ENCODE results near the gene TTL. TPM values are rescaled to one million over a fixed set of nuclear protein-coding genes. Genes with fewer than 3 reads are reported as not detected.

TTL gene
- total RNA-seq, 1 donor from 2014 or later, result 126 TPM

DNA sequence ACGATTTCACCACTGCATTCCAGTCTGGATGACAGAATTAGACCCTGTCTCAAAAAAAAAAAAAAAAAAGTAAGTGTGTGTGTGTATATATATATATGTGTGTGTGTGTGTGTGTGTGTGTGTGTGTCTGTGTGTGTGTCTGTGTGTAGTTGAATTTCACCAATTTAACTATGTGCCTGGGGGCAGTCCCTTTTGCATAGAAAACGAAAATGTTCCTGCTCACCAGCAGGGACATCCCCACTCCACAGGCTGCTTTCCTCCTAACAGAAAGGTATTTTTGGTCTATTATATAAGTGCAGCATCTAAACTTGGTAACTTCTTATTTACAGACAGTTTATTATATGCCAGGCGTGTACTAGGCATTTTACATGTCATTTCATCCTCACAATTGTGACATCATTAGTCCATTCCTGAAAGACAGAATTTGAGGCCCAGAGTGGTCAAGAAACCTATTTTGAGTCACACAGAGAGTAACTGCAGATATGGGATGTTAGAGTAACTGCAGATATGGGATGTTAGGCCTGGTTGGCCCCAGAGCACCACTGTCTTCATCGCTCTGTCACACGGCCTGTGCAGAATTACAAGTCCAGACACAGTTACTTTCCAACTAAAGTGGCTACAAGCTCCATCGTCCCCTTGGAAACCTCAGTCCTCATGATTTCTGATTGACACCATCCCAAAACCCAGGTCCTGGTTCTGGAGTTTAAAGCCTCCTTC, 9.3 kb upstream of the TTL start:
- H3K9me3 Mint-ChIP-seq (ENCODE audit: unreplicated experiment), result peaks cover 6% of the 10 kb centered on the region
- no peaks in the 10 kb centered on the region for H3K36me3 Mint-ChIP-seq (ENCODE audit: unreplicated experiment)
- no peaks in the 10 kb centered on the region for H3K4me1 Mint-ChIP-seq (ENCODE audit: low read depth, unreplicated experiment)
- no peak for DNase-seq
- no peak overlapping the region for H3K27ac Mint-ChIP-seq (ENCODE audit: unreplicated experiment)
- H3K4me3 Mint-ChIP-seq (ENCODE audit: unreplicated experiment), result no peak overlapping the region
- TF ChIP-seq, protein P1, sequence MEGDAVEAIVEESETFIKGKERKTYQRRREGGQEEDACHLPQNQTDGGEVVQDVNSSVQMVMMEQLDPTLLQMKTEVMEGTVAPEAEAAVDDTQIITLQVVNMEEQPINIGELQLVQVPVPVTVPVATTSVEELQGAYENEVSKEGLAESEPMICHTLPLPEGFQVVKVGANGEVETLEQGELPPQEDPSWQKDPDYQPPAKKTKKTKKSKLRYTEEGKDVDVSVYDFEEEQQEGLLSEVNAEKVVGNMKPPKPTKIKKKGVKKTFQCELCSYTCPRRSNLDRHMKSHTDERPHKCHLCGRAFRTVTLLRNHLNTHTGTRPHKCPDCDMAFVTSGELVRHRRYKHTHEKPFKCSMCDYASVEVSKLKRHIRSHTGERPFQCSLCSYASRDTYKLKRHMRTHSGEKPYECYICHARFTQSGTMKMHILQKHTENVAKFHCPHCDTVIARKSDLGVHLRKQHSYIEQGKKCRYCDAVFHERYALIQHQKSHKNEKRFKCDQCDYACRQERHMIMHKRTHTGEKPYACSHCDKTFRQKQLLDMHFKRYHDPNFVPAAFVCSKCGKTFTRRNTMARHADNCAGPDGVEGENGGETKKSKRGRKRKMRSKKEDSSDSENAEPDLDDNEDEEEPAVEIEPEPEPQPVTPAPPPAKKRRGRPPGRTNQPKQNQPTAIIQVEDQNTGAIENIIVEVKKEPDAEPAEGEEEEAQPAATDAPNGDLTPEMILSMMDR (IDR thresholded peaks at IDR 0.05; ENCODE audit: partially characterized antibody, unreplicated experiment), result no peak
- H3K27me3 Mint-ChIP-seq (ENCODE audit: unreplicated experiment), result no peaks in the 10 kb centered on the region

DNA sequence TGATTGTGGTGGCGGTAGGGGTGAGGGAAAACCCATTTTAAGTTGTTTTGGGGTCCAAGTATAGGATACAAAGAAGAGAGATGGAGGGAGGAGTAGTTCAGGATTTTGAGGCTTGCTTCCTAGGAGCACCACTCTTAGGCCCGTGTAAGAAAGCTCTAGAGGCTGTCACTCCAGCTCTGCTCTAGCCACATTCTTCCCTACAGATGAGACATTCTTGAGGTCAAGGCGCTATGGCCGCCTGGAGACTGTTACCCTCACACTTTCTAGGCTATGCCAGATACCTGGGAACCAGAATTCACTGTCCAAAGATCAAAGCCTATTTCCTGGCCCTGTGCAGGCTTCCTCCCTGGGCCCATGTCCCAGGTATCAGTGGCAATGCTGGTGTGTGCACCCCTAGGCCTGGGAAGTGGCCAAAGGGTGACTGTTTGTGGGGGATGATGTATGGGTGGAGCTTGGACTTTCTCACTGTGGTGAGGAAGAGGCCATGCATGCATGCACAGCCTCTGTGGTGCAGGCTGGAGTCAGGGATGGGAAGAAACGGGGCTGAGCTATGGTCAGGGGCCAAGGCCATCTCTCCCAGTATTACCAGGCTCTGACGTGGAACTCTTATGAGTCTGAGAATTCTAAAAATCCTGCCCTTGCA, 7.0 kb upstream of the TTL start:
- Mint-ChIP-seq H3K9me3 (ENCODE audit: unreplicated experiment) (no peaks in the 10 kb centered on the region), H3K27me3 (ENCODE audit: unreplicated experiment) (no peaks in the 10 kb centered on the region), H3K4me3 (ENCODE audit: unreplicated experiment) (no peak overlapping the region), H3K36me3 (ENCODE audit: unreplicated experiment) (no peaks in the 10 kb centered on the region), H3K27ac (ENCODE audit: unreplicated experiment) (no peak overlapping the region), H3K4me1 (ENCODE audit: low read depth, unreplicated experiment) (no peaks in the 10 kb centered on the region)
- no peak for DNase-seq
- TF ChIP-seq, protein P1 (IDR thresholded peaks at IDR 0.05; ENCODE audit: partially characterized antibody, unreplicated experiment), result no peak

DNA sequence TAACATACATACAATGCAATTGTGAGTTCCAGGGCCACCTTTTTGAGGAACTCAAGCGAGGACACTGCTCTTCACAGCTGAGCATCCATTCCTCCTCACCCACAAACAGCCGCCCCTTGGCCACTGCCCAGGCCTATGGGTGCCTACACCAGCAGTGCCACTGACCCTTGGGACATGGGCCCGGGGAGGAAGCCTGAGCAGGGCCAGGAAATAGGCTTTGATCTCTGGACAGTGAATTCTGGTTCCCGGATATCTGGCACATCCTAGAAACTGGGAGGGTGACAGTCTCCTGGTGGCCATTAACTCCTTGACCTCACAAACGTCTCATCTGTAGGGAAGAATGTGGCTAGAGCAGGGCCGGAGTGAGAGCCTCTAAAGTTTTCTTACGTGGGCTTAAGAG, 5.5 kb upstream of the TTL start:
- TF ChIP-seq, protein P1 (IDR thresholded peaks at IDR 0.05; ENCODE audit: partially characterized antibody, unreplicated experiment), result no peak
- DNase-seq, result no peak
- H3K27me3 Mint-ChIP-seq (ENCODE audit: unreplicated experiment), result peaks cover 6% of the 10 kb centered on the region
- no peaks in the 10 kb centered on the region for H3K36me3 Mint-ChIP-seq (ENCODE audit: unreplicated experiment)
- peaks cover 8% of the 10 kb centered on the region for H3K9me3 Mint-ChIP-seq (ENCODE audit: unreplicated experiment)
- H3K4me1 Mint-ChIP-seq (ENCODE audit: low read depth, unreplicated experiment), result peaks cover 4% of the 10 kb centered on the region
- H3K27ac Mint-ChIP-seq (ENCODE audit: unreplicated experiment), result no peak overlapping the region
- no peak overlapping the region for H3K4me3 Mint-ChIP-seq (ENCODE audit: unreplicated experiment)

DNA sequence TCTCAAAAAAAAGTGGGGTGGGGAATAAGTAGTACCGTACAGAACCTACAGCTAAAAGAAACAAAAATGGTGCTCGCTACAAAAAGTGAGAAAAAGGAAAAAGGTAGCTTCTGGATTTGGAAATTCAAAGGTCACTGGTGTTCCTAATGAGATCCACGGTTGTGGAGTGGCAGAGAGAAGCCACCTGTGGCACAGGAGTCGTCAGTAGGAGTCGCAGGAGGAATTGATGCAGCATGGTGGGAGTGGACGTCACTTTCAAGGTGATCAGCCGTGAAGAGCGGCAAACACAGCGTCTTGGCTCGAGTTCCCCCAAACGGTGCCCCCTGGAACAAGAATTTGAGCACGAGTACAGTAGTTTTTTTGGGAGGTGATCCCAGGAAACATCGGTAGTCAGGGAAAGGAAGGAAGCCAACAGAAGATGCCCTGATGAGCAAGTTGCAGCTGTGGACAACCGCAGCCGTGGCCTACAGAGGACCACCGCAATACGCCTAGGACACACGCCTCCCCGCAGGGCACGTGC, 1.4 kb upstream of the TTL start:
- Mint-ChIP-seq H3K4me3 (ENCODE audit: unreplicated experiment) (peak overlapping the region; percentile 97), H3K36me3 (ENCODE audit: unreplicated experiment) (no peaks in the 10 kb centered on the region), H3K27ac (ENCODE audit: unreplicated experiment) (peak overlapping the region; percentile 63), H3K4me1 (ENCODE audit: low read depth, unreplicated experiment) (peaks cover 17% of the 10 kb centered on the region), H3K9me3 (ENCODE audit: unreplicated experiment) (peaks cover 14% of the 10 kb centered on the region), H3K27me3 (ENCODE audit: unreplicated experiment) (peaks cover 12% of the 10 kb centered on the region)
- DNase-seq, result no peak
- TF ChIP-seq, protein P1 (IDR thresholded peaks at IDR 0.05; ENCODE audit: partially characterized antibody, unreplicated experiment), result no peak

DNA sequence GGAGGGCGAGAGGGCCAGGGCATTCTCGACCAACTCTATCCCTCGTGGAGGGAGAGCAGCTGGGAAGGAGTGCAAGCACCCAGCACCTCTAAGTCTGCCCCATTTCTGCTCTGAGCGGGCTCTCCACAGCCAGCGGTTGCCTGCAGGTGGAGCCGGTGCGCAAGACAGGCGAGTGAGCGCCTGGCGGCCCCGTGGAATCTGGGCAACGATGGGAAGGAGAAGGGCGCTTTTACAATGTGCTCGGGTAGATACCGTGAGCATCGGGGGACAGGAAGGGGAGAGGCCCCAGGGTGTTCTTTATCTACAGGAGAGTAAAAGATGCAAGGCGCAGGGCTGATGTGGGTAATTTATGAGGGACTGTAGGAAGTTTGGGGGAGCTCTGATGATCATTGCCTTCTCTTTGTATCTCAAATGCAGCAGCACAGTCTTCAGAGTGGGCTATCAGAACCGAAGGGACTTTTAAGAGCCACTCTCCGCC, 867 bp upstream of the TTL start:
- H3K9me3 Mint-ChIP-seq (ENCODE audit: unreplicated experiment), result peaks cover 14% of the 10 kb centered on the region
- no peaks in the 10 kb centered on the region for H3K36me3 Mint-ChIP-seq (ENCODE audit: unreplicated experiment)
- H3K27ac Mint-ChIP-seq (ENCODE audit: unreplicated experiment), result peak overlapping the region; percentile 95
- TF ChIP-seq, protein P1 (IDR thresholded peaks at IDR 0.05; ENCODE audit: partially characterized antibody, unreplicated experiment), result no peak
- peak overlapping the region; percentile 97 for H3K4me3 Mint-ChIP-seq (ENCODE audit: unreplicated experiment)
- peaks cover 21% of the 10 kb centered on the region for H3K4me1 Mint-ChIP-seq (ENCODE audit: low read depth, unreplicated experiment)
- H3K27me3 Mint-ChIP-seq (ENCODE audit: unreplicated experiment), result peaks cover 12% of the 10 kb centered on the region
- peak; percentile 89 for DNase-seq
